Measurements from ENCODE around the gene CCNF. TPM values are rescaled to one million over a fixed set of nuclear protein-coding genes. Genes with fewer than 3 reads are reported as not detected.

Gene CCNF
- polyA plus RNA-seq, 1 donor from 2014 or later: 5.2 TPM

DNA sequence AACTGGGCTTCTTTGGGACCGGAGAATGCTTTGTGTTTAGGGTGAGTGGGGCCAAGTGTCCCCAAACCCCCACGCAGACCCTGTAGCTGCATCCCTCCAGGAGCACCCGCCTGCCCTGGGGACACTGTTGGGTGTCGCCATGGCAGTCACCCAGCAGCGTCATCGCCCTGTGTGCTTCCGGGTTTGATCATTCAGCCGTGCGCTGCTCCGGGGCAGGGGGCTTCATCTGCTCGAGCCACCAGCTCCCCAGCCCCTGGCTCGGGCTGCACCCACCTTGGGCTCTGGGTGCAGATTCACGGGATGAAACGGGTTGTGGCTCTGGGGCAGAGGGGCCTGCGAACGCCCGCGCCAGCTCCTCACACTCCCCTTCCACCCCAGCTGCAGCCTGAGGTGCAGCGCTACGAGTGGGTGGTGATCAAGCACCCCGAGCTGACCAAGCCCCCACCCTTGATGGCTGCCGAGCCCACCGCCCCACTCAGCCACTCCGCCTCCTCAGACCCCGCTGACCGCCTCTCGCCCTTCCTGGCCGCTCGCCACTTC, 70.7 kb downstream of the CCNF start:
- Histone ChIP-seq H3K9me3 (ENCODE audit: low read length) (no peaks in the 10 kb centered on the region), H3K9ac (ENCODE audit: low read length) (no peak overlapping the region), H3F3A (ENCODE audit: insufficient read depth, low read length, poor library complexity, severe bottlenecking) (no peaks in the 10 kb centered on the region), H3K36me3 (ENCODE audit: insufficient read depth, low read length) (no peaks in the 10 kb centered on the region), H3K27ac (ENCODE audit: low read length) (no peak overlapping the region), H3K79me2 (replicated peaks; ENCODE audit: insufficient read depth, low read length) (no peaks in the 10 kb centered on the region), H4K20me1 (ENCODE audit: insufficient read depth) (no peaks in the 10 kb centered on the region), H3K4me2 (ENCODE audit: low read length) (no peak overlapping the region), H3K9me2 (ENCODE audit: insufficient read depth, low read length) (no peaks in the 10 kb centered on the region), H2AFZ (ENCODE audit: low read depth, low read length) (no peak overlapping the region), H3K4me3 (ENCODE audit: low read length) (no peak overlapping the region), H3K27me3 (ENCODE audit: insufficient read depth, low read depth, low read length) (no peaks in the 10 kb centered on the region)
- TF ChIP-seq EP300 (conservative IDR thresholded peaks at IDR 0.05; ENCODE audit: poor library complexity, severe bottlenecking): no peak
- TF ChIP-seq RAD21 (conservative IDR thresholded peaks at IDR 0.05): no peak
- TF ChIP-seq MXI1 (conservative IDR thresholded peaks at IDR 0.05; ENCODE audit: poor library complexity, severe bottlenecking): no peak
- TF ChIP-seq EZH2 (IDR thresholded peaks at IDR 0.05; ENCODE audit: borderline replicate concordance, insufficient read depth, low read length, poor library complexity, severe bottlenecking): no peak
- no peak for TF ChIP-seq POLR2AphosphoS5 (IDR thresholded peaks at IDR 0.05)
- TF ChIP-seq SMC3 (conservative IDR thresholded peaks at IDR 0.05; ENCODE audit: poor library complexity): no peak
- TF ChIP-seq, protein P1, sequence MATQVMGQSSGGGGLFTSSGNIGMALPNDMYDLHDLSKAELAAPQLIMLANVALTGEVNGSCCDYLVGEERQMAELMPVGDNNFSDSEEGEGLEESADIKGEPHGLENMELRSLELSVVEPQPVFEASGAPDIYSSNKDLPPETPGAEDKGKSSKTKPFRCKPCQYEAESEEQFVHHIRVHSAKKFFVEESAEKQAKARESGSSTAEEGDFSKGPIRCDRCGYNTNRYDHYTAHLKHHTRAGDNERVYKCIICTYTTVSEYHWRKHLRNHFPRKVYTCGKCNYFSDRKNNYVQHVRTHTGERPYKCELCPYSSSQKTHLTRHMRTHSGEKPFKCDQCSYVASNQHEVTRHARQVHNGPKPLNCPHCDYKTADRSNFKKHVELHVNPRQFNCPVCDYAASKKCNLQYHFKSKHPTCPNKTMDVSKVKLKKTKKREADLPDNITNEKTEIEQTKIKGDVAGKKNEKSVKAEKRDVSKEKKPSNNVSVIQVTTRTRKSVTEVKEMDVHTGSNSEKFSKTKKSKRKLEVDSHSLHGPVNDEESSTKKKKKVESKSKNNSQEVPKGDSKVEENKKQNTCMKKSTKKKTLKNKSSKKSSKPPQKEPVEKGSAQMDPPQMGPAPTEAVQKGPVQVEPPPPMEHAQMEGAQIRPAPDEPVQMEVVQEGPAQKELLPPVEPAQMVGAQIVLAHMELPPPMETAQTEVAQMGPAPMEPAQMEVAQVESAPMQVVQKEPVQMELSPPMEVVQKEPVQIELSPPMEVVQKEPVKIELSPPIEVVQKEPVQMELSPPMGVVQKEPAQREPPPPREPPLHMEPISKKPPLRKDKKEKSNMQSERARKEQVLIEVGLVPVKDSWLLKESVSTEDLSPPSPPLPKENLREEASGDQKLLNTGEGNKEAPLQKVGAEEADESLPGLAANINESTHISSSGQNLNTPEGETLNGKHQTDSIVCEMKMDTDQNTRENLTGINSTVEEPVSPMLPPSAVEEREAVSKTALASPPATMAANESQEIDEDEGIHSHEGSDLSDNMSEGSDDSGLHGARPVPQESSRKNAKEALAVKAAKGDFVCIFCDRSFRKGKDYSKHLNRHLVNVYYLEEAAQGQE (IDR thresholded peaks at IDR 0.05; ENCODE audit: borderline replicate concordance): no peak
- TF ChIP-seq TAF1 (IDR thresholded peaks at IDR 0.05; ENCODE audit: low read depth): no peak
- TF ChIP-seq, protein P2, sequence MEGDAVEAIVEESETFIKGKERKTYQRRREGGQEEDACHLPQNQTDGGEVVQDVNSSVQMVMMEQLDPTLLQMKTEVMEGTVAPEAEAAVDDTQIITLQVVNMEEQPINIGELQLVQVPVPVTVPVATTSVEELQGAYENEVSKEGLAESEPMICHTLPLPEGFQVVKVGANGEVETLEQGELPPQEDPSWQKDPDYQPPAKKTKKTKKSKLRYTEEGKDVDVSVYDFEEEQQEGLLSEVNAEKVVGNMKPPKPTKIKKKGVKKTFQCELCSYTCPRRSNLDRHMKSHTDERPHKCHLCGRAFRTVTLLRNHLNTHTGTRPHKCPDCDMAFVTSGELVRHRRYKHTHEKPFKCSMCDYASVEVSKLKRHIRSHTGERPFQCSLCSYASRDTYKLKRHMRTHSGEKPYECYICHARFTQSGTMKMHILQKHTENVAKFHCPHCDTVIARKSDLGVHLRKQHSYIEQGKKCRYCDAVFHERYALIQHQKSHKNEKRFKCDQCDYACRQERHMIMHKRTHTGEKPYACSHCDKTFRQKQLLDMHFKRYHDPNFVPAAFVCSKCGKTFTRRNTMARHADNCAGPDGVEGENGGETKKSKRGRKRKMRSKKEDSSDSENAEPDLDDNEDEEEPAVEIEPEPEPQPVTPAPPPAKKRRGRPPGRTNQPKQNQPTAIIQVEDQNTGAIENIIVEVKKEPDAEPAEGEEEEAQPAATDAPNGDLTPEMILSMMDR (IDR thresholded peaks at IDR 0.05; ENCODE audit: poor library complexity, severe bottlenecking): no peak

DNA sequence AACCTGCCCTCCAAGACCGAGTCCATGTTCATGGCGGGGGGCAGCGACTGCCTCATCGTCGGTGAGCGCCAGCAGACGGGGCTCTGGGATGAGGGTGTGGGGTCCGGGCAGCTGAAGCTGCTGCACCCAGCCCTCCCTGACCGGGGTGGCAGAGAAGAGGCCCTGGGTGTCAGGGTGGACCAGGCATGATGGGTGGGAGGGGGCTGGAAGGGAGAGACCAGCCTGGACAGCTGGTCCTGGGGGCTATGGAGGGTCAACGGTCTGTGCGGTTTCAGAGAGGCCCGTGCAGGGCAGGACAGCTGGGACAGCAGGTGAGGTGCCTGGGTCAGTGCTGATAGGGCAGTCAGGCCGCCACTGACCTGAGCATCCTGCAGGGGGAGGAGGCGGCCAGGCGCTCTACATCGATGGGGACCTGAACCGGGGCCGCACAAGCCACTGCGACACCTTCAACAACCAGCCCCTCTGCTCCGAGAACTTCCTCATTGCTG, 71.2 kb downstream of the CCNF start:
- no peaks in the 10 kb centered on the region for H3K27me3 ChIP-seq (ENCODE audit: insufficient read depth, low read depth, low read length)
- H3K4me2 ChIP-seq (ENCODE audit: low read length): no peak overlapping the region
- no peak overlapping the region for H3K4me3 ChIP-seq (ENCODE audit: low read length)
- H3F3A ChIP-seq (ENCODE audit: insufficient read depth, low read length, poor library complexity, severe bottlenecking): no peaks in the 10 kb centered on the region
- H3K9me3 ChIP-seq (ENCODE audit: low read length): no peaks in the 10 kb centered on the region
- no peak overlapping the region for H2AFZ ChIP-seq (ENCODE audit: low read depth, low read length)
- no peaks in the 10 kb centered on the region for H3K79me2 ChIP-seq (replicated peaks; ENCODE audit: insufficient read depth, low read length)
- no peaks in the 10 kb centered on the region for H3K36me3 ChIP-seq (ENCODE audit: insufficient read depth, low read length)
- no peak overlapping the region for H3K27ac ChIP-seq (ENCODE audit: low read length)
- H3K9ac ChIP-seq (ENCODE audit: low read length): no peak overlapping the region
- TF ChIP-seq, protein P2 (IDR thresholded peaks at IDR 0.05; ENCODE audit: poor library complexity, severe bottlenecking): no peak
- TF ChIP-seq, protein P1 (IDR thresholded peaks at IDR 0.05; ENCODE audit: borderline replicate concordance): no peak
- TF ChIP-seq MXI1 (conservative IDR thresholded peaks at IDR 0.05; ENCODE audit: poor library complexity, severe bottlenecking) (no peak), SMC3 (conservative IDR thresholded peaks at IDR 0.05; ENCODE audit: poor library complexity) (no peak), RAD21 (conservative IDR thresholded peaks at IDR 0.05) (no peak), POLR2AphosphoS5 (IDR thresholded peaks at IDR 0.05) (no peak), EZH2 (IDR thresholded peaks at IDR 0.05; ENCODE audit: borderline replicate concordance, insufficient read depth, low read length, poor library complexity, severe bottlenecking) (no peak), TAF1 (IDR thresholded peaks at IDR 0.05; ENCODE audit: low read depth) (no peak), EP300 (conservative IDR thresholded peaks at IDR 0.05; ENCODE audit: poor library complexity, severe bottlenecking) (no peak)
- H3K9me2 ChIP-seq (ENCODE audit: insufficient read depth, low read length): no peaks in the 10 kb centered on the region
- no peaks in the 10 kb centered on the region for H4K20me1 ChIP-seq (ENCODE audit: insufficient read depth)
